Measurements from ENCODE around the gene BAHD1.

DNA sequence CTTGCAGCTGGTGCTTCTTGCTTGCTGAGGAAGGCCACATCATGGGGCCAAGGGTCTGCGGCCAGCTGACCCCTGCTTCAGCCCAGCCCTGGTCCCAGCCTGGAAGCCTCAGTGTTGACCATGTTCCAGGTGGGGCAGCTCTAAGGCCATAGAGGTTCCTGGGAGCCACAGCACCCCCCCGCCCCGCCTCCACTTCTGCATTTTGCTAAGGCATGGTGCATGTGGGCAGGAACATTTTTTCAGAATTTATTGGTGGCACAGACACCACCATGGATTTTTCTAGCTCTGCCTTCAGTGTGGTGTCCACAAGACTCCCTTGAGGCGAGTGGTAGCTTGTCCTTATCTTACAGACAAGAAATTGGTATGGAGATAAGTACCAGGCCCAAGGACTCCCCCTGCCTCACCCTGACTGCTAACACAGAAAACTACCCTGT lies 28.2 kb downstream of the BAHD1 start:
- TF ChIP-seq CTCF (conservative IDR thresholded peaks at IDR 0.05; ENCODE audit: low read depth in 2 of 2) (no peak), POLR2AphosphoS5 (IDR thresholded peaks at IDR 0.05; ENCODE audit: low read depth) (no peak), EZH2phosphoT487 (IDR thresholded peaks at IDR 0.05; ENCODE audit: unreplicated experiment) (no peak), CREB1 (CRISPR knock-in tag; IDR thresholded peaks at IDR 0.05; ENCODE audit: low read depth) (no peak), REST (IDR thresholded peaks at IDR 0.05; ENCODE audit: unreplicated experiment) (no peak), EZH2 (IDR thresholded peaks at IDR 0.05; ENCODE audit: low read depth, unreplicated experiment) (no peak), JUNB (IDR thresholded peaks at IDR 0.05; ENCODE audit: unreplicated experiment) (no peak), ETS1 (IDR thresholded peaks at IDR 0.05) (no peak), NANOG (IDR thresholded peaks at IDR 0.05; ENCODE audit: borderline replicate concordance) (no peak), ZNF114 (CRISPR knock-in tag; IDR thresholded peaks at IDR 0.05) (no peak), ZNF331 (CRISPR knock-in tag; IDR thresholded peaks at IDR 0.05; ENCODE audit: low read depth) (no peak), STAT1 (IDR thresholded peaks at IDR 0.05; ENCODE audit: unreplicated experiment) (no peak)
- TF ChIP-seq, protein P1, sequence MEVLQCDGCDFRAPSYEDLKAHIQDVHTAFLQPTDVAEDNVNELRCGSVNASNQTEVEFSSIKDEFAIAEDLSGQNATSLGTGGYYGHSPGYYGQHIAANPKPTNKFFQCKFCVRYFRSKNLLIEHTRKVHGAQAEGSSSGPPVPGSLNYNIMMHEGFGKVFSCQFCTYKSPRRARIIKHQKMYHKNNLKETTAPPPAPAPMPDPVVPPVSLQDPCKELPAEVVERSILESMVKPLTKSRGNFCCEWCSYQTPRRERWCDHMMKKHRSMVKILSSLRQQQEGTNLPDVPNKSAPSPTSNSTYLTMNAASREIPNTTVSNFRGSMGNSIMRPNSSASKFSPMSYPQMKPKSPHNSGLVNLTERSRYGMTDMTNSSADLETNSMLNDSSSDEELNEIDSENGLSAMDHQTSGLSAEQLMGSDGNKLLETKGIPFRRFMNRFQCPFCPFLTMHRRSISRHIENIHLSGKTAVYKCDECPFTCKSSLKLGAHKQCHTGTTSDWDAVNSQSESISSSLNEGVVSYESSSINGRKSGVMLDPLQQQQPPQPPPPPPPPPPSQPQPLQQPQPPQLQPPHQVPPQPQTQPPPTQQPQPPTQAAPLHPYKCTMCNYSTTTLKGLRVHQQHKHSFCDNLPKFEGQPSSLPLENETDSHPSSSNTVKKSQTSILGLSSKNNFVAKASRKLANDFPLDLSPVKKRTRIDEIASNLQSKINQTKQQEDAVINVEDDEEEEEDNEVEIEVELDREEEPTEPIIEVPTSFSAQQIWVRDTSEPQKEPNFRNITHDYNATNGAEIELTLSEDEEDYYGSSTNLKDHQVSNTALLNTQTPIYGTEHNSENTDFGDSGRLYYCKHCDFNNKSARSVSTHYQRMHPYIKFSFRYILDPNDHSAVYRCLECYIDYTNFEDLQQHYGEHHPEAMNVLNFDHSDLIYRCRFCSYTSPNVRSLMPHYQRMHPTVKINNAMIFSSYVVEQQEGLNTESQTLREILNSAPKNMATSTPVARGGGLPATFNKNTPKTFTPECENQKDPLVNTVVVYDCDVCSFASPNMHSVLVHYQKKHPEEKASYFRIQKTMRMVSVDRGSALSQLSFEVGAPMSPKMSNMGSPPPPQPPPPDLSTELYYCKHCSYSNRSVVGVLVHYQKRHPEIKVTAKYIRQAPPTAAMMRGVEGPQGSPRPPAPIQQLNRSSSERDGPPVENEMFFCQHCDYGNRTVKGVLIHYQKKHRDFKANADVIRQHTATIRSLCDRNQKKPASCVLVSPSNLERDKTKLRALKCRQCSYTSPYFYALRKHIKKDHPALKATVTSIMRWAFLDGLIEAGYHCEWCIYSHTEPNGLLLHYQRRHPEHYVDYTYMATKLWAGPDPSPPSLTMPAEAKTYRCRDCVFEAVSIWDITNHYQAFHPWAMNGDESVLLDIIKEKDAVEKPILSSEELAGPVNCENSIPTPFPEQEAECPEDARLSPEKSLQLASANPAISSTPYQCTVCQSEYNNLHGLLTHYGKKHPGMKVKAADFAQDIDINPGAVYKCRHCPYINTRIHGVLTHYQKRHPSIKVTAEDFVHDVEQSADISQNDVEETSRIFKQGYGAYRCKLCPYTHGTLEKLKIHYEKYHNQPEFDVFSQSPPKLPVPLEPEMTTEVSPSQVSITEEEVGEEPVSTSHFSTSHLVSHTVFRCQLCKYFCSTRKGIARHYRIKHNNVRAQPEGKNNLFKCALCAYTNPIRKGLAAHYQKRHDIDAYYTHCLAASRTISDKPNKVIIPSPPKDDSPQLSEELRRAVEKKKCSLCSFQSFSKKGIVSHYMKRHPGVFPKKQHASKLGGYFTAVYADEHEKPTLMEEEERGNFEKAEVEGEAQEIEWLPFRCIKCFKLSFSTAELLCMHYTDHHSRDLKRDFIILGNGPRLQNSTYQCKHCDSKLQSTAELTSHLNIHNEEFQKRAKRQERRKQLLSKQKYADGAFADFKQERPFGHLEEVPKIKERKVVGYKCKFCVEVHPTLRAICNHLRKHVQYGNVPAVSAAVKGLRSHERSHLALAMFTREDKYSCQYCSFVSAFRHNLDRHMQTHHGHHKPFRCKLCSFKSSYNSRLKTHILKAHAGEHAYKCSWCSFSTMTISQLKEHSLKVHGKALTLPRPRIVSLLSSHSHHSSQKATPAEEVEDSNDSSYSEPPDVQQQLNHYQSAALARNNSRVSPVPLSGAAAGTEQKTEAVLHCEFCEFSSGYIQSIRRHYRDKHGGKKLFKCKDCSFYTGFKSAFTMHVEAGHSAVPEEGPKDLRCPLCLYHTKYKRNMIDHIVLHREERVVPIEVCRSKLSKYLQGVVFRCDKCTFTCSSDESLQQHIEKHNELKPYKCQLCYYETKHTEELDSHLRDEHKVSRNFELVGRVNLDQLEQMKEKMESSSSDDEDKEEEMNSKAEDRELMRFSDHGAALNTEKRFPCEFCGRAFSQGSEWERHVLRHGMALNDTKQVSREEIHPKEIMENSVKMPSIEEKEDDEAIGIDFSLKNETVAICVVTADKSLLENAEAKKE (CRISPR knock-in tag; IDR thresholded peaks at IDR 0.05), result no peak

All from GM23338 (cell line).